ENCODE results near the gene NLGN4X. TPM values are rescaled to one million over a fixed set of nuclear protein-coding genes. Genes with fewer than 3 reads are reported as not detected.

NLGN4X gene
- total and polyA plus RNA-seq, 2 donors (not counting 3 experiments of a cell fraction or from before 2014, with no cell fraction given) = 0.03 TPM; not detected in 1

DNA sequence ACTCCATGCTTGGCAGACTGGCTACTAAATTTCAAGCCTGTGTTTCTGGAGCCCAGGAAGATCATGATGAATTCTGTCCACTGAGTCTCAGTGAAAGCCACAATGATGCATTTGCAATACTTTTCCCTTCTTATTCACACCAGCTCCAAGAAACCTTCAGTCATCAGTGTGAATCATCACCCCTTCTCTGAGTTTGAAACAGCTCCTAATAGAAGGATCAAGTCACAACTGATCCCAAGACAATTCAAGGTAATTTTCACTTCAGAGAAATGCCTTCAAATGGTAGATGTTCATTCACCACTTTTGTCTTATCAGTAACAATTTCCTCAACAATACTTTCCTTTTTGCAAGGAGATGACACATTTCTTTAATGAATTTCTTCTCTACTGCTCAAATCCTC is 257.4 kb downstream of the NLGN4X start:
- no peak overlapping the region for H2AFZ ChIP-seq (ENCODE audit: low read depth, low read length)
- no peak for FAIRE-seq

More for the DNA sequence above, 257.4 kb downstream of the NLGN4X start:
- Histone ChIP-seq H3K9me3 (replicated peaks; ENCODE audit: control insufficient read depth, insufficient read depth, low read length) (no peaks in the 10 kb centered on the region), H3K4me3 (replicated peaks in 1 of 3; ENCODE audit: insufficient read depth in 1 of 3, low read depth in 1 of 3, low read length in 3 of 3) (no peak overlapping the region), H3K4me1 (ENCODE audit: control insufficient read depth, extremely low read depth, insufficient read depth, low read length) (no peaks in the 10 kb centered on the region), H3K9ac (replicated peaks; ENCODE audit: extremely low read depth, insufficient read depth, low read length) (no peak overlapping the region), H3K27me3 (ENCODE audit: control insufficient read depth in 2 of 2, insufficient read depth in 2 of 2, low read length in 2 of 2) (no peaks in the 10 kb centered on the region), H4K20me1 (replicated peaks; ENCODE audit: control insufficient read depth, extremely low read depth, insufficient read depth, low read length) (no peaks in the 10 kb centered on the region), H3K36me3 (ENCODE audit: control insufficient read depth in 2 of 2, extremely low read depth in 1 of 2, insufficient read depth in 2 of 2, low read length in 2 of 2) (no peaks in the 10 kb centered on the region), H3K27ac (ENCODE audit: insufficient read depth, low read depth, low read length) (no peak overlapping the region), H3K9me1 (replicated peaks; ENCODE audit: control insufficient read depth, extremely low read depth, insufficient read depth, low read length) (no peaks in the 10 kb centered on the region), H3K4me2 (ENCODE audit: insufficient read depth, low read length) (no peak overlapping the region), H3K79me2 (ENCODE audit: control insufficient read depth, insufficient read depth, low read length) (no peaks in the 10 kb centered on the region)
- intact Hi-C loops (cut with micrococcal nuclease) = no loop called here
- TF ChIP-seq JUN (IDR thresholded peaks at IDR 0.05; ENCODE audit: borderline replicate concordance, insufficient read depth, insufficient read length, low read depth) (no peak), POLR2A (IDR thresholded peaks at IDR 0.05; ENCODE audit: low read depth, low read length) (no peak), FOS (IDR thresholded peaks at IDR 0.05; ENCODE audit: borderline replicate concordance, insufficient read depth, low read length) (no peak), GATA2 (IDR thresholded peaks at IDR 0.05; ENCODE audit: insufficient read depth, insufficient read length, low read depth, low read length) (no peak), POLR2AphosphoS5 (IDR thresholded peaks at IDR 0.05; ENCODE audit: insufficient read depth, low read depth, low read length) (no peak), EZH2 (IDR thresholded peaks at IDR 0.05; ENCODE audit: borderline replicate concordance, low read depth, low read length, severe bottlenecking) (no peak), MYC (IDR thresholded peaks at IDR 0.05; ENCODE audit: low read depth, low read length) (no peak)
- TF ChIP-seq, protein P1, sequence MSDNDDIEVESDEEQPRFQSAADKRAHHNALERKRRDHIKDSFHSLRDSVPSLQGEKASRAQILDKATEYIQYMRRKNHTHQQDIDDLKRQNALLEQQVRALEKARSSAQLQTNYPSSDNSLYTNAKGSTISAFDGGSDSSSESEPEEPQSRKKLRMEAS (IDR thresholded peaks at IDR 0.05; ENCODE audit: insufficient read depth, insufficient read length) = no peak
- TF ChIP-seq, protein P2, sequence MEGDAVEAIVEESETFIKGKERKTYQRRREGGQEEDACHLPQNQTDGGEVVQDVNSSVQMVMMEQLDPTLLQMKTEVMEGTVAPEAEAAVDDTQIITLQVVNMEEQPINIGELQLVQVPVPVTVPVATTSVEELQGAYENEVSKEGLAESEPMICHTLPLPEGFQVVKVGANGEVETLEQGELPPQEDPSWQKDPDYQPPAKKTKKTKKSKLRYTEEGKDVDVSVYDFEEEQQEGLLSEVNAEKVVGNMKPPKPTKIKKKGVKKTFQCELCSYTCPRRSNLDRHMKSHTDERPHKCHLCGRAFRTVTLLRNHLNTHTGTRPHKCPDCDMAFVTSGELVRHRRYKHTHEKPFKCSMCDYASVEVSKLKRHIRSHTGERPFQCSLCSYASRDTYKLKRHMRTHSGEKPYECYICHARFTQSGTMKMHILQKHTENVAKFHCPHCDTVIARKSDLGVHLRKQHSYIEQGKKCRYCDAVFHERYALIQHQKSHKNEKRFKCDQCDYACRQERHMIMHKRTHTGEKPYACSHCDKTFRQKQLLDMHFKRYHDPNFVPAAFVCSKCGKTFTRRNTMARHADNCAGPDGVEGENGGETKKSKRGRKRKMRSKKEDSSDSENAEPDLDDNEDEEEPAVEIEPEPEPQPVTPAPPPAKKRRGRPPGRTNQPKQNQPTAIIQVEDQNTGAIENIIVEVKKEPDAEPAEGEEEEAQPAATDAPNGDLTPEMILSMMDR (IDR thresholded peaks at IDR 0.05; ENCODE audit: extremely low read depth in 1 of 2, insufficient read depth in 1 of 2, low read depth in 1 of 2, low read length in 2 of 2) = no peak
- no TSS peak for BruUV-seq (replicated peaks)
- no peak for DNase-seq (ENCODE audit: low read depth, low spot score)
- ChIA-PET CTCF (no interaction called here), POLR2A (no interaction called here)
- dilution Hi-C loops (cut with MboI; ENCODE audit: extremely low pct_ligation_motif_present, low sequenced_read_pairs) = no loop called here

Data from endothelial cell of umbilical vein (primary cell).